ENCODE measurements around the gene ZNF814.

DNA sequence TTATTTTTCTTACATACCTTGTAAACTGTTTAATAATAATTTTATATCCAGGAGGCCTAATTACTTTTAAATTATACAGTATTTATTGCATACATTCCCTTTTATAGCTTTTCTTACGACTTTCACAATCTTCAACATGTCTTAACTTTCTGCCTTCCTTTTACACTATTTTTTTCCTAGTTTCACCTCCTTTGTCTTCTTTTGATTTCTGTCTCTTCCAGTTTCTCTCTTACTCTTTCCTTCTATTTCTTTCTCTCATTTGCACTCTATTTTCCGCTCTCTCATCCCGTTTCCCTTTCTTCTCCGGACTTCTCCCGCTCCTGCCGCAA, 85.6 kb downstream of the ZNF814 start:
- TF ChIP-seq POLR2AphosphoS5 (IDR thresholded peaks at IDR 0.05; ENCODE audit: borderline replicate concordance, low read depth, low read length) (no peak), EZH2 (IDR thresholded peaks at IDR 0.05) (no peak)
